DND-41 (cell line): ENCODE measurements around the gene CPEB4.

ENCODE experiments used
- EZH2 ChIP-seq: IDR thresholded peaks from 3 replicates; pipeline ENCODE4 v1.6.1; 2012; ENCODE audit warnings: borderline replicate concordance, low read depth, mild to moderate bottlenecking, moderate library complexity, low read length, inconsistent platforms; ENCODE audit not compliant: severe bottlenecking
- TF ChIP-seq, protein P1 (sequence below): IDR thresholded peaks from 2 replicates; pipeline ENCODE4 v1.5.1; 2012; ENCODE audit warnings: borderline replicate concordance, low read length, moderate library complexity, mild to moderate bottlenecking; ENCODE audit not compliant: poor library complexity, severe bottlenecking; ENCODE audit errors: extremely low read depth

DNA sequence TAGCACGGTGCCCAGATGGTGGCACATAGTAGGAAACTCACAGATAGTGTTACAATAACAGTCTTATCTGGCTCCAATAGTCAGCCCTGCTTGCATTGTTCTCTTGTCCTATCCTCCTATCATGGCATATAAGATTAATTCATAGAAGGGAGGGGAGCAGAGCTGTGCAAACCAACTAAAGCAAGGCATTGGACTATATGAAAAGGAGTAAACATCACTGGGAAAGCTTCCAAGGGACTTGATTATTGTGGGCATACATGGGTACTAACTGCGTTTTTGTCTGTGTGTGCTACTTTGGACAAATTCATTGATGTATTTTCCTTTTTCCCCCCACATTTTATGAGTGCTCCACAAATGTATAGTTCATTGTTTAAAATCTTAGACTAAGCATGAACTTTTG, 57.0 kb downstream of the CPEB4 start:
- TF ChIP-seq, protein P1, sequence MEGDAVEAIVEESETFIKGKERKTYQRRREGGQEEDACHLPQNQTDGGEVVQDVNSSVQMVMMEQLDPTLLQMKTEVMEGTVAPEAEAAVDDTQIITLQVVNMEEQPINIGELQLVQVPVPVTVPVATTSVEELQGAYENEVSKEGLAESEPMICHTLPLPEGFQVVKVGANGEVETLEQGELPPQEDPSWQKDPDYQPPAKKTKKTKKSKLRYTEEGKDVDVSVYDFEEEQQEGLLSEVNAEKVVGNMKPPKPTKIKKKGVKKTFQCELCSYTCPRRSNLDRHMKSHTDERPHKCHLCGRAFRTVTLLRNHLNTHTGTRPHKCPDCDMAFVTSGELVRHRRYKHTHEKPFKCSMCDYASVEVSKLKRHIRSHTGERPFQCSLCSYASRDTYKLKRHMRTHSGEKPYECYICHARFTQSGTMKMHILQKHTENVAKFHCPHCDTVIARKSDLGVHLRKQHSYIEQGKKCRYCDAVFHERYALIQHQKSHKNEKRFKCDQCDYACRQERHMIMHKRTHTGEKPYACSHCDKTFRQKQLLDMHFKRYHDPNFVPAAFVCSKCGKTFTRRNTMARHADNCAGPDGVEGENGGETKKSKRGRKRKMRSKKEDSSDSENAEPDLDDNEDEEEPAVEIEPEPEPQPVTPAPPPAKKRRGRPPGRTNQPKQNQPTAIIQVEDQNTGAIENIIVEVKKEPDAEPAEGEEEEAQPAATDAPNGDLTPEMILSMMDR = no peak
- no peak for TF ChIP-seq EZH2
